ENCODE data around the gene HDAC10. TPM values are rescaled to one million over a fixed set of nuclear protein-coding genes. Genes with fewer than 3 reads are reported as not detected.

HDAC10 gene
- 24.4 TPM for total RNA-seq
- long read RNA-seq, partial matches to known transcripts, result 2 of 7 reads
- long read RNA-seq, other reads (novel, unspliced or antisense), result 3 of 7 reads

GRCh38 chr22:50250555-50251476 lies at the start of gene HDAC10:
Gene HDAC10, minus strand, starts transcription at chr22:50251265. Its CDS starts 233 bp downstream, at chr22:50251032.
- peak; percentile 96 for DNase-seq (ENCODE audit: low spot score)

GRCh38 chr22:50300620-50301257 lies 49.7 kb upstream of the HDAC10 start:
- no peak for DNase-seq (ENCODE audit: low spot score)

- no peak for DNase-seq (ENCODE audit: low spot score)
Observed at GRCh38 chr22:50299785-50300619, 48.9 kb upstream of the HDAC10 start.

GRCh38 chr22:50298937-50299784 lies 48.1 kb upstream of the HDAC10 start:
- DNase-seq (ENCODE audit: low spot score), result no peak

GRCh38 chr22:50298266-50298637 lies 47.2 kb upstream of the HDAC10 start:
- DNase-seq (ENCODE audit: low spot score), result no peak

GRCh38 chr22:50297510-50298265 lies 46.6 kb upstream of the HDAC10 start:
- DNase-seq (ENCODE audit: low spot score), result no peak

GRCh38 chr22:50296658-50297490 lies 45.8 kb upstream of the HDAC10 start:
- DNase-seq (ENCODE audit: low spot score), result no peak

GRCh38 chr22:50294319-50294656 lies 43.2 kb upstream of the HDAC10 start:
- no peak for DNase-seq (ENCODE audit: low spot score)

GRCh38 chr22:50293441-50294318 lies 42.6 kb upstream of the HDAC10 start:
- no peak for DNase-seq (ENCODE audit: low spot score)

GRCh38 chr22:50292643-50293440 lies 41.8 kb upstream of the HDAC10 start:
- no peak for DNase-seq (ENCODE audit: low spot score)

GRCh38 chr22:50289942-50290630 lies 39.0 kb upstream of the HDAC10 start:
- no peak for DNase-seq (ENCODE audit: low spot score)

GRCh38 chr22:50289151-50289941 lies 38.3 kb upstream of the HDAC10 start:
- no peak for DNase-seq (ENCODE audit: low spot score)

- no peak for DNase-seq (ENCODE audit: low spot score)
Observed at GRCh38 chr22:50287731-50288130, 36.7 kb upstream of the HDAC10 start.

- no peak for DNase-seq (ENCODE audit: low spot score)
Observed at GRCh38 chr22:50286701-50287318, 35.7 kb upstream of the HDAC10 start.

- DNase-seq (ENCODE audit: low spot score), result no peak
Observed at GRCh38 chr22:50286275-50286674, 35.2 kb upstream of the HDAC10 start.
